GM18517 (cell line): ENCODE measurements around the gene SKP1.
A peak's percentile ranks its signal among the peaks of the same experiment; 100 is the strongest.
"Not testable (repeated sequence)": the region's sequence is repeated elsewhere in the genome, so short reads cannot be mapped to it uniquely, and the experiment has no call there.

Experiments
- ATAC-seq: cut with Tn5 transposase; IDR thresholded peaks from one replicate; pipeline ENCODE4 v1.9.1; 2021; ENCODE audit warnings: mild to moderate bottlenecking, moderate library complexity; ENCODE audit not compliant: unreplicated experiment

SKP1 gene

DNA sequence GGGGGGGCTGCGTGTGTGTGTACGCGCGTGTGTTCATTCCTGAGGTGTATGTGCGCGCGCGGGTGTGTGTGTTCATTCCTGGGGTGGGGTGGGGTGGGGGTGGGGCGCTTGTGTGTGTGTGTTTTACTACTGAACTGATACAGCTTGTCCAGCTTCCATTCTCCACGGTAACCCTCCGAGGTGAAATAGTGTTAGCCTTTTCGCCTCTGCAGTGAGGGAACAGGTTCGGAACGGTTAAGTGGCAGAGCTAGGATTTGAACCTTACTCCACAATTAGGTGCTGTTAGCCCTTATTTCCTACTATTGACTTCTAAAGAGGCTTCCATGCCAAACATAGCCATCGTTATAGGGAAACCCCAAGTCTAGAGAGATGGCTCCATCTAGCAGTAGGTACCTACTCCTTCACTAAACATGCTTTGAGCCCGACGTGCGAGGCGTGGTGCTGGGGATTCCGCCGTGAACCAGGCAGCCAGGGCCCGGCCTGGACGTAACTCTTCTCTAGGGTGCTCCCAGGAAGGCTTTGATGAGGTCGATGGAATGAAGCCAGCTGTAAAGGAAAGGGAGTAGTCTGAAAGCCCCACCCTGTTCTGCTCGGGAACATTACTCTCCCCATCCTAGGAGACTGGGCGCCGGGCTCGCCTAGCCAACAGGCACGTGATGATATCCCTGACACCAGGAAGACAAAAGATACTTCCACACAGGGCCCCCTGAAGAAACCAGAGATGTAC, 782 bp upstream of the SKP1 start:
- ATAC-seq = no peak

GRCh38 chr5:134175921-134176510, 734 bp downstream of the SKP1 start:
- peak; percentile 3 for ATAC-seq

DNA sequence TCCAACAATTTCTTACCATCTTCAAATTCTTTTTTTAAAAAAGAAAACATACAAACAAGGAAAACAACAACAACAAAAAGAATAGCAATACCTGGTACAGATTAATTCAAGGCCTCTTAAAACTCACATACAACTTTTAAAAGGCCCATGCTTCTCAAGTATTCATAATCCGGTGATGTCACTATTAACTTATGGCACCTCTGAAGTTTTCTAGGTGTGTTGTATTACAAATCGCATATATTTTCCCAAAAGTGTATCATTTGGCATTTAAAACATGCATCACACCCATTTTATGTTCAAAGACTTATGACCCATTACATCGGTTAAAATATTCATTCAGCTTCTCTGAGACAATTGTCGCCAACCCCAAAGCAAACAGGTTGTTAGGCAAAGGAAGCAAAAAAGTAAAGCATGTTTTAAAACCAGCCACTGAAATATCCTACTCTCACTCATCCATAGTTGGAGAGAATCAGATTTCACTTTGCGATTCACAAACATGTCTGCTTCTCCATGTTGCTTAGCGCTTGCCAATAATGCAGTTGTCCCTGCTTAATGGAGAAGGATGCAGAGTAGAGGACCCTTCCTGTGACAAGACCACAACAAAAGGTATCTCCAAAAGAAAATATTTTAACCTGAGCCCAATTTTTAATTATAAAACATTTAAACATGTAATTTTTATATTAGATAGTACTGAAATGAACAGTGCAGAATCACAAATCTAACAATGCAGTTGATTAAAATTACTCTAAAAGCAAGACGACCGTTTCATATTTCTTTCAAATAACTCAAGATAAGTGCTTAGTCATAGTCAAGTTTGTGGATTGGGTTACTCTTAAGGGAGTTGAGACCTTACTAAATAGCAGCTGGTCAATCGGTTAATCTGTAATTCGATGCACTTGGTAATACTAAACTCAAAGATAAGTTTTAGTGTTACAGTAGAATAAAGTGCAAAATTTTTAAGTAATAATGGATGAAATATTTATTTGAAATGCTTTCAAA, 1.6 kb downstream of the SKP1 start:
- no peak for ATAC-seq

DNA sequence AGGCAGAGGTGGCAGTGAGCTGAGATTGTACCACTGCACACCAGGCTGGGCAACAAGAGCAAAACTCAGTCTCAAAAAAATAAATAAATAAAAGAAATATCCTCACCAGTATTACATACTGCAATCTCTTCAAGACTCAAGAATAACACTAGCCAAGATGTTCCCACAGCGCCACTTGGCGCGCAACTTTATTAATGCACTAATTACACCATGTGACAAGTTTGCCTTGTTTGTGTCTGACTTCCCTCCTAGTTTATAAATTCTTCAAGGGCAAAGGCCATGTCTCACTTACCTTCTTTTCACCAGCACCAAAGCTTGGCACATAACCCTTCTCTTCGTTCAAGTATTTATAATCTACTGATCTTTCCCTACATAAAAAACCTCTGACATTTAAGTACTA, 4.8 kb downstream of the SKP1 start:
- no peak for ATAC-seq

GRCh38 chr5:134162592-134162991, 14.2 kb downstream of the SKP1 start:
- ATAC-seq = no peak

GRCh38 chr5:134161513-134162395, 15.0 kb downstream of the SKP1 start:
- ATAC-seq = no peak

DNA sequence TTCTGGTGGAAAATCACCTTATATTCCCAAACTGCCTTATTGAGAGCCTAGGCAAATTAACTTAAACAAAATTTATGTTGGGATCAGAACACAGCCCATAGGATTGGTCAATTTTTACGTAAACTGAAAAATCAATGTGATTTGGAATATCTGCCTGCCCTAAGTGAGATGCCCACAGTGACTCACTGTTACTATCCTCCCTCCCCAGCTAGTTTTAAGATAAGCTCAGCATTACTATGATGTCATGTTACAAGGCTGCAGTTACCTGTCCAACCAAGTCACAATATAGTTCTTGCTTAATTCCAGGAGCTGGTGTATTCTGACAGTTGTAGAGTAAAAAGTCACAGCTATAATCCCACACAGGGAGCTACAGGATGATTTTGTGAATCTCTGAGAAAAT, 23.1 kb downstream of the SKP1 start:
- ATAC-seq = no peak

DNA sequence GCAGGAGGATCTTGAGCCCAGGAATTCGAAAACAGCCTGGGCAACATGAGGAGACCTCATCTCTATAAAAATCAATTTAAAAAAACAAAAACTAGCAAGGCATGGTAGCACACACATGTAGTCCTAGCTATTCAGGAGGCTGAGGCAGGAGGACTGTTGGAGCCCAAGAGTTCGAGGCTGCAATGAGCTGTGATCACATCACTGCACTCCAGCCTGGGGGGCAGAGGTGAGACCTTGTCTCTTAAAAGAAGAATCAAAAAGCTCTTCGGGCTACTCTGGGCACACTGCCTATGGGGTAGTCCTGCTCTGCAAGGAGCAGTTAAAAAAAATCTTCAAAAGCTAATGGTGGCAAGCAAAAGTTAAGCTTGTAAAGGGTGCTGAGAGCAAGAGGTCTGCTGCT, 23.5 kb downstream of the SKP1 start:
- ATAC-seq = no peak

DNA sequence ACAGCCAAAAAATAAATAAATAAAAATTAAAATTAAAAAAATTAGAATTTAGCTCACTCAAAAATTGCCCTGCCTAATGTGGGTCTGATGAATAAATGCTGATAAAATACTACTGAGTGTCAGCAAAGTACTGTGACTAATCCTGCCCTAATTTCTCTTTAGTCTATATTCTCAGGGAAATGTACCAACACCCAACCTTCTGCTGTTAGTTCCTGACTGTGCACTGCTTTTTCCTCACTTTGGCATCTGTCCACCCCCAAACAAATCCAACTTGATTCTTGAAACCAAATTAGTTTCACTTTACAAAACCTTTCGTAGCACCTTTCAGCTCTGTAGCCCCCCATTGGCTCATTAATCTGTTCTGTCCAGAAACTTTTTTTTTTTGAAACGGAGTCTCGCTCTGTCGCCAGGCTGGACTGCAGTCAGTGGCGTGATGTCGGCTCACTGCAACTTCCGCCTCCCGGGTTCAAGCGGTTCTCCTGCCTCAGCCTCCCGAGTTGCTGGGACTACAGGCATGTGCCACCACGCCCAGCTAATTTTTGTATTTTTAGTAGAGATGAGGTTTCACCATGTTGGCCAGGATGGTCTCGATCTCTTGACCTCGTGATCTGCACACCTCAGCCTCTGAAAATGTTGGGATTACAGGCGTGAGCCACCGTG, 24.4 kb downstream of the SKP1 start:
- ATAC-seq = not testable (repeated sequence)

GRCh38 chr5:134151723-134152122, 25.0 kb downstream of the SKP1 start:
- ATAC-seq = no peak

GRCh38 chr5:134149571-134150303, 27.0 kb downstream of the SKP1 start:
- ATAC-seq = no peak

DNA sequence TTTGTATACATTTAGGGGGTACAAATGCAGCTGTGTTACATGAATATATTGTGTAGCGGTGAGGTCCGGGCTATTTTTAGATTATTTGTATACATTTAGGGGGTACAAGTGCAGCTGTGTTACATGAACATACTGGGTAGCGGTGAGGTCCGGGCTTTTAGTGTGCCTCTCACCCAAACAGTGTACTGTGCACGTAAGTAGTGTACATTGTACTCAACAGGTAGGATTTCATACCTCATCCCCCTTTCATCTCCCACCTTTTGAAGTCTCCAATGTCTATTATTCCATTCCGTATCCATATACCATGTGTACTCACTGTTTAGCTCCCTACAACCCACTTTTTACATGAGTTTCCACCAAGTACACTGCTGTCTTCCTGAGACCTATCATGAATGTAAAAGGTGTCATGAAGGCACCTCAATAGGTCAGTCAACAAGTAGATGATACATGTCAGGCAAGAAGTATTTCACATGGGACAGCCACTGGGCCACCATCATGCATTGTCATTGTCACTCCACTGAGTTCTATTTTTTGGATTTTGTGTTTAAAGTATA, 27.7 kb downstream of the SKP1 start:
- ATAC-seq = no peak

DNA sequence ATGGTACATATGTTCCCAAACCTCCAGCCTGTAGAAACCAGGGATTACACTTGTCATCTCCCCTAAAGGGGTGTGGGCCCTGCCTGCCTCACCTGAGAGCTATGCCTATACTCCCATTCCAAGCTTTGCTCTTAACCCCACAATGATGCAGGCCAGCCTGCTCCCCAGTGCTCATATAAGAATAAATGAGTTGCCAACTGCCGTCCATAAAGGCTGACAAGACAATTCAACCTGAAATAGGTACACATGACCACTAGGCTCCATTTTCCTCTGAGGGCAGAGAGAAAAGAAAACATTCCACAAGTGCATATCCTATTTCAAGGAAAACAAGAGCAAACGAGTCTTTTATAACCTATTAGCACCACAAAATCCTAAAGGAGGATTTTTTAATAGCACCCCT, 28.4 kb downstream of the SKP1 start:
- ATAC-seq = no peak

DNA sequence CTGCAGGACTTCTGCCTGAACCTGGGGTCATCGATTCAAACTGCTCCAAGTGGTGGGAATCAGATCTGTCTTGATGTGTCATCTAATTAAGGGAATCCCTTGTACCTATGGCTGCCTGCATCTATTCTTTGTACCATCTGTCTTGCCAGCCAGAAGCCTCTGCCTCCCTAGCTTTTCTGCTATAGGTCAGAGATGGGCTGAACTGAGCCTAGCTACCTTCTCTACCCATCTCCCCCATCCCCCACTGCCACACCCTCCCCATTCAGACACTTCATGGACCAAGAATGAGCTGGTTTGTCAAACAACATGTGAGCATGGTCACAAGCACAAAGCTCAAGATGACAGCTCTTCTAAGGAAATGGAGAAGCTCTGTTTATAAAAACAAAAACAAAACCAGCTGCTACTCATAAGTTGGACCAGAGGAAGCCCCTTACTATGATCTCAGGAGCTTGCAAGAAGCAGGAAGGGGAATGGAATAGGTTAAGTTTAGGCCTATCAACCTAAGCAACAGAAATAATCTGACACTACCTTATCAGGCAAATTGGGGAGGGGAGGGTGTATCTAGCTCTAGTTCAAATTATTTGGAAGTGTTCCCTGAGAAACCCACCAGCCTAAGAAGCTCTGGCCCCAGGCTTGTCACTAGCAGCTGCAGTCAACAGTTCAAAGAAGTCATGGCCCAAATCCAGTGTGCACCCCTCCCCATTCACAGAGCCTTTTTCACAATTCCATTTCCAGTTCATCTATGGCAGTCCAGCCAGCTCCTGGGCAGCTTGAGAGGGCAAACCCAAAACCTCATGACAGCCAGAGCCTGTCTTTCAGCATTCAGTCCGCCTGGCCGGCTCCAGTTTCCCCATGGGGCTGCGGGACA, 29.9 kb downstream of the SKP1 start:
- no peak for ATAC-seq

DNA sequence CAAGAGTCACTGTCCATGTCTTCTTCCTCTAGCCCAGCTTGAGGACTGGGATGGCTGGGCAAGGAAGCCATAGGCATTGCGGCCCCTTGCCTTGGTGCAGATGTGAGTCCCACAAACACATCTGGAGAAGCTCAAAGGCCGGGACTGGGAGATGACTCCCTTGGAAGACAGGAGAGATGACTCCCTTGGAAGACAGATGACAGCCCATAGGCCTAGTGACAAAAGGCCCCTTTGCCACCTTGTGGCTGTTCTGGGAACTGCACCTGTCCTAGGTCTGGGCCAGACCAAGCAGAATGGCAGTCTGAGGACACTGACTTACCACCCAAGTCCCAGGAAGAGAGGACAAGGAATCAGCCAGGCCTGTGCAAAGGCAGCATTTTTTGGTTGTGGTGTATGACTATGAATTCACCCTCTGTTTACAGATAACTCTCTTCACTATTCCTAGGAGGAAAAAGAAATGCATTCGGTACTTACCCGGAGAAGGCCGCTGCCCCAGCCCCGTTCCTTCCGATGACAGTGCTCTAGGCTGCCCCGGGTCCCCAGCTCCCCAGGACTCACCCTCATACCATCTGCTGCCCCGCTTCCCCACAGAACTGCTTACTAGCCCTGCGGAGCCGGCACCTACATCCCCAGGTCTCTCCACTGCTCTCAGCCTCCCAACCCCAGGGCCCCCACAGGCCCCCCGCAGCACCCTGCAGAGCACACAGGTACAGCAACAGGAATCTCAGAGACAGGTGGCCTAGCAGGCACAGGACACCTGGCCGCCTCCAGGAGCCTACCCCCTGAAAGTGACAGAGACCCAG, 30.8 kb downstream of the SKP1 start:
- ATAC-seq = peak; percentile 47

GRCh38 chr5:134145041-134145757, 31.6 kb downstream of the SKP1 start:
- ATAC-seq = no peak
